ENCODE measurements around the gene PFDN4.
"Not testable (repeated sequence)": the region's sequence is repeated elsewhere in the genome, so short reads cannot be mapped to it uniquely, and the experiment has no call there.

GRCh38 chr20:54248705-54249104, 40.8 kb downstream of the PFDN4 start:
- not testable (repeated sequence) for TF ChIP-seq CTCF (IDR thresholded peaks at IDR 0.05; ENCODE audit: insufficient read depth, low read length, poor library complexity, severe bottlenecking); EZH2phosphoT487 (conservative IDR thresholded peaks at IDR 0.05; ENCODE audit: low read length)
